Activated CD4-positive, alpha-beta T cell treated with anti-CD3 and anti-CD28 coated beads for 24 hours (primary cell): Measurements from ENCODE around the gene NUDC.
A peak's percentile ranks its signal among the peaks of the same experiment; 100 is the strongest.
"Not testable (repeated sequence)": the region's sequence is repeated elsewhere in the genome, so short reads cannot be mapped to it uniquely, and the experiment has no call there.

Source experiments
- DNase-seq, 2 donors: peaks; one replicate each; pipeline ENCODE4 v3.0.0-alpha.2; 2020; ENCODE audit warnings: low read depth in 2 of 2

NUDC gene

GRCh38 chr1:26921540-26922430, at the start of gene NUDC:
Gene NUDC, plus strand, starts transcription at chr1:26921743. Its CDS starts 106 bp downstream, at chr1:26921849.
- peak; percentile 89 to 92 for DNase-seq

GRCh38 chr1:26873097-26873496, 48.4 kb upstream of the NUDC start:
- DNase-seq: not testable (repeated sequence)

GRCh38 chr1:26874896-26875295, 46.6 kb upstream of the NUDC start:
- DNase-seq: no peak

- DNase-seq: no peak
Measured at GRCh38 chr1:26877326-26877725, 44.2 kb upstream of the NUDC start.

- DNase-seq: no peak
Measured at GRCh38 chr1:26879793-26880192, 41.8 kb upstream of the NUDC start.

GRCh38 chr1:26881611-26882010, 39.9 kb upstream of the NUDC start:
- not testable (repeated sequence) for DNase-seq

- DNase-seq: no peak
Measured at GRCh38 chr1:26882696-26883463, 38.7 kb upstream of the NUDC start.

GRCh38 chr1:26887125-26887524, 34.4 kb upstream of the NUDC start:
- no peak for DNase-seq

- DNase-seq: no peak
Measured at GRCh38 chr1:26888231-26888630, 33.3 kb upstream of the NUDC start.

GRCh38 chr1:26889551-26890466, 31.7 kb upstream of the NUDC start, which contains the start of gene GPN2:
Gene GPN2, minus strand, starts transcription at chr1:26890283. Its CDS starts 187 bp downstream, at chr1:26890096.
- DNase-seq: peak; percentile 54 to 65

GRCh38 chr1:26890467-26890796, 31.1 kb upstream of the NUDC start:
- no peak for DNase-seq

- no peak for DNase-seq
Measured at GRCh38 chr1:26894263-26894662, 27.3 kb upstream of the NUDC start.

GRCh38 chr1:26897351-26897750, 24.2 kb upstream of the NUDC start:
- DNase-seq: no peak

- DNase-seq: peak; percentile 74 to 85
Measured at GRCh38 chr1:26900001-26900814, 21.3 kb upstream of the NUDC start, which contains the start of gene GPATCH3. Gene GPATCH3, minus strand, starts transcription at chr1:26900467. Its CDS starts 25 bp downstream, at chr1:26900442.

GRCh38 chr1:26900815-26901511, 20.6 kb upstream of the NUDC start:
- no peak for DNase-seq

- no peak for DNase-seq
Measured at GRCh38 chr1:26907071-26907917, 14.2 kb upstream of the NUDC start.

GRCh38 chr1:26909951-26910342, 11.6 kb upstream of the NUDC start:
- no peak for DNase-seq

- no peak for DNase-seq
Measured at GRCh38 chr1:26910343-26911160, 11.0 kb upstream of the NUDC start.
